Activated naive CD4-positive, alpha-beta T cell treated with anti-CD3 and anti-CD28 coated beads, Interleukin-2, amount 50 U/mL, for 72 hours (primary cell): Measurements from ENCODE around the gene CARD6. TPM values are rescaled to one million over a fixed set of nuclear protein-coding genes. Genes with fewer than 3 reads are reported as not detected.
"Not testable (repeated sequence)": the region's sequence is repeated elsewhere in the genome, so short reads cannot be mapped to it uniquely, and the experiment has no call there.

Source experiments
- ATAC-seq, 2 donors: fragments of 150-1000 bp; cut with Tn5 transposase; 2 replicates each; pipeline ENCODE4 v1.10.0; 2021; ENCODE audit warnings: mild to moderate bottlenecking in 2 of 2, moderate library complexity in 2 of 2
- DNase-seq, 2 donors: peaks; one replicate each; pipeline ENCODE4 v3.0.0; 2021 to 2022; ENCODE audit warnings: low spot score in 2 of 2
- H3K27ac Mint-ChIP-seq, 2 donors: one replicate each; pipeline ENCODE4 v1.8.0; 2022; ENCODE audit warnings: mild to moderate bottlenecking in 2 of 2, mixed read lengths in 2 of 2
- H3K36me3 Mint-ChIP-seq, 2 donors: one replicate each; pipeline ENCODE4 v1.8.0; 2022; ENCODE audit warnings: mixed read lengths in 2 of 2
- H3K9me3 Mint-ChIP-seq, 2 donors: one replicate each; pipeline ENCODE4 v1.8.0; 2022; ENCODE audit warnings: mixed read lengths in 2 of 2
- total RNA-seq, 2 donors: library from RNA; stranded (reverse); gene quantifications; one replicate each; pipeline ENCODE4 v1.2.3, GENCODE V29; 2022

CARD6 gene
- total RNA-seq: 1 to 10 TPM; 2.2 to 2.8 TPM

- ATAC-seq (peak; percentile 37 to 55), DNase-seq (no peak)
- peak within 1 kb of the TSS; percentile 50 to 89 for H3K27ac Mint-ChIP-seq
Observed at GRCh38 chr5:40841068-40841805, at the start of gene CARD6. Gene CARD6 (plus strand): TSS chr5:40841367. CDS start chr5:40841383, 16 bp downstream.

GRCh38 chr5:40791715-40792139, 49.4 kb upstream of the CARD6 start:
- Mint-ChIP-seq H3K36me3 (peaks cover 16 to 55% of the 10 kb centered on the region in 2 donors), H3K9me3 (peaks cover 0 to 8% of the 10 kb centered on the region in 2 donors), H3K27ac (no peak overlapping the region)
- DNase-seq: no peak
- ATAC-seq: no peak

More at GRCh38 chr5:40841068-40841805, at the start of gene CARD6:
- Mint-ChIP-seq H3K36me3 (peaks cover 5 to 18% of the 10 kb centered on the region in 2 donors), H3K9me3 (peaks cover 0 to 4% of the 10 kb centered on the region in 2 donors)

GRCh38 chr5:40792691-40793090, 48.5 kb upstream of the CARD6 start:
- not testable (repeated sequence) for H3K27ac Mint-ChIP-seq, ATAC-seq, H3K9me3 Mint-ChIP-seq, DNase-seq
- H3K36me3 Mint-ChIP-seq: peaks cover 16 to 50% of the 10 kb centered on the region in 2 donors

- not testable (repeated sequence) for H3K9me3 Mint-ChIP-seq, ATAC-seq, H3K27ac Mint-ChIP-seq, DNase-seq
- peaks cover 7 to 34% of the 10 kb centered on the region in 2 donors for H3K36me3 Mint-ChIP-seq
Observed at GRCh38 chr5:40794340-40794739, 46.8 kb upstream of the CARD6 start.

- peaks cover 7 to 33% of the 10 kb centered on the region in 2 donors for H3K36me3 Mint-ChIP-seq
- not testable (repeated sequence) for H3K9me3 Mint-ChIP-seq, DNase-seq, ATAC-seq, H3K27ac Mint-ChIP-seq
Observed at GRCh38 chr5:40794877-40795276, 46.3 kb upstream of the CARD6 start.

- Mint-ChIP-seq H3K36me3 (peaks cover 7 to 23% of the 10 kb centered on the region in 2 donors), H3K27ac (peak overlapping the region in 1 of 2 donors; percentile 83), H3K9me3 (no peaks in the 10 kb centered on the region)
- ATAC-seq: no peak
- no peak for DNase-seq
Observed at GRCh38 chr5:40796487-40796889, 44.7 kb upstream of the CARD6 start.

GRCh38 chr5:40797273-40798011, 43.7 kb upstream of the CARD6 start:
- DNase-seq (peak; percentile 70 to 82), ATAC-seq (peak; percentile 54 to 59)
- Mint-ChIP-seq H3K27ac (peak overlapping the region; percentile 44 to 83), H3K36me3 (peaks cover 7 to 23% of the 10 kb centered on the region in 2 donors), H3K9me3 (no peaks in the 10 kb centered on the region)

- H3K27ac Mint-ChIP-seq: peak within 1 kb of the TSS; percentile 83 to 88
- H3K36me3 Mint-ChIP-seq: peaks cover 7 to 23% of the 10 kb centered on the region in 2 donors
- ATAC-seq (peak; percentile 84 to 95), DNase-seq (peak; percentile 89 to 90)
- no peaks in the 10 kb centered on the region for H3K9me3 Mint-ChIP-seq
Observed at GRCh38 chr5:40798012-40798800, 43.0 kb upstream of the CARD6 start, which contains the start of gene PRKAA1. Gene PRKAA1 (minus strand): TSS chr5:40798374. CDS start chr5:40798189, 185 bp downstream.

- DNase-seq (no peak), ATAC-seq (no peak)
- H3K36me3 Mint-ChIP-seq: peaks cover 7 to 20% of the 10 kb centered on the region in 2 donors
- H3K27ac Mint-ChIP-seq: peak overlapping the region in 1 of 2 donors; percentile 83
- no peaks in the 10 kb centered on the region for H3K9me3 Mint-ChIP-seq
Observed at GRCh38 chr5:40798801-40799210, 42.4 kb upstream of the CARD6 start.

GRCh38 chr5:40799258-40799657, 41.9 kb upstream of the CARD6 start:
- H3K9me3 Mint-ChIP-seq: no peaks in the 10 kb centered on the region
- ATAC-seq: no peak
- H3K27ac Mint-ChIP-seq: peak overlapping the region in 1 of 2 donors; percentile 83
- H3K36me3 Mint-ChIP-seq: peaks cover 7 to 15% of the 10 kb centered on the region in 2 donors
- no peak for DNase-seq

- Mint-ChIP-seq H3K36me3 (no peaks in the 10 kb centered on the region), H3K27ac (no peak overlapping the region), H3K9me3 (no peaks in the 10 kb centered on the region)
- no peak for DNase-seq
- no peak for ATAC-seq
Observed at GRCh38 chr5:40801771-40802562, 39.2 kb upstream of the CARD6 start.

GRCh38 chr5:40812125-40812524, 29.0 kb upstream of the CARD6 start:
- no peak overlapping the region for H3K27ac Mint-ChIP-seq
- ATAC-seq (no peak), DNase-seq (no peak)
- no peaks in the 10 kb centered on the region for H3K9me3 Mint-ChIP-seq
- H3K36me3 Mint-ChIP-seq: no peaks in the 10 kb centered on the region

GRCh38 chr5:40813698-40814281, 27.4 kb upstream of the CARD6 start:
- H3K9me3 Mint-ChIP-seq: no peaks in the 10 kb centered on the region
- DNase-seq: peak in 1 of 2 donors; percentile 65
- H3K36me3 Mint-ChIP-seq: no peaks in the 10 kb centered on the region
- peak; percentile 93 to 96 for ATAC-seq
- H3K27ac Mint-ChIP-seq: peak overlapping the region; percentile 80 to 90

GRCh38 chr5:40823459-40823858, 17.7 kb upstream of the CARD6 start:
- ATAC-seq: peak; percentile 24 to 40
- Mint-ChIP-seq H3K27ac (no peak overlapping the region), H3K36me3 (peaks cover 11 to 18% of the 10 kb centered on the region in 2 donors), H3K9me3 (no peaks in the 10 kb centered on the region)
- no peak for DNase-seq

GRCh38 chr5:40825461-40826043, 15.6 kb upstream of the CARD6 start:
- H3K36me3 Mint-ChIP-seq: peaks cover 26 to 35% of the 10 kb centered on the region in 2 donors
- peak overlapping the region in 1 of 2 donors; percentile 53 for H3K27ac Mint-ChIP-seq
- DNase-seq, ATAC-seq, H3K9me3 Mint-ChIP-seq: not testable (repeated sequence)
